HCT116 (cell line): Measurements from ENCODE around the gene CHCHD3.

ENCODE experiments used
- CBX3 ChIP-seq: IDR thresholded peaks from 2 replicates; pipeline ENCODE4 v1.6.1; 2012; ENCODE audit warnings: low read depth
- CEBPB ChIP-seq: IDR thresholded peaks from 2 replicates; pipeline ENCODE4 v1.6.1; 2012; ENCODE audit warnings: low read depth
- CTCF ChIP-seq, 3 experiments: fragments of 200-600 bp in 1 of 3; sonication (generic) in 1 of 3; IDR thresholded peaks in 2 of 3; conservative IDR thresholded peaks in 1 of 3; 2 replicates each; pipeline ENCODE4 v1.5.1; 2012 to 2017; ENCODE audit warnings: low read depth in 2 of 3, low read length in 2 of 3, antibody characterized with exemption in 1 of 3, borderline replicate concordance in 1 of 3, control low read depth in 1 of 3, mild to moderate bottlenecking in 1 of 3, mixed read lengths in 1 of 3, mixed run types in 1 of 3, moderate library complexity in 1 of 3; ENCODE audit not compliant: insufficient read depth in 1 of 3
- EGR1 ChIP-seq: IDR thresholded peaks from 2 replicates; pipeline ENCODE4 v1.6.1; 2012; ENCODE audit warnings: low read depth
- EZH2 ChIP-seq: fragments of 200-600 bp; sonication (generic); IDR thresholded peaks from 2 replicates; pipeline ENCODE4 v1.6.1; 2017; ENCODE audit warnings: antibody characterized with exemption, mixed run types
- EZH2phosphoT487 ChIP-seq: fragments of 200-600 bp; IDR thresholded peaks from 2 replicates; pipeline ENCODE4 v1.6.1; 2018; ENCODE audit warnings: antibody characterized with exemption, borderline replicate concordance
- MAX ChIP-seq: IDR thresholded peaks from 2 replicates; pipeline ENCODE4 v1.6.1; 2012
- POLR2A ChIP-seq: IDR thresholded peaks from 2 replicates; pipeline ENCODE4 v1.7.0; 2011; ENCODE audit warnings: borderline replicate concordance; ENCODE audit not compliant: insufficient read depth, insufficient read length; ENCODE audit errors: extremely low read depth
- POLR2AphosphoS5 ChIP-seq: IDR thresholded peaks from 2 replicates; pipeline ENCODE4 v1.6.1; 2011; ENCODE audit warnings: mild to moderate bottlenecking, low read depth, low read length, moderate library complexity
- SIN3A ChIP-seq: IDR thresholded peaks from 2 replicates; pipeline ENCODE4 v1.6.1; 2012; ENCODE audit warnings: low read depth
- SP1 ChIP-seq: IDR thresholded peaks from 2 replicates; pipeline ENCODE4 v1.6.1; 2012; ENCODE audit warnings: low read depth
- SRF ChIP-seq: IDR thresholded peaks from 2 replicates; pipeline ENCODE4 v1.6.1; 2012; ENCODE audit warnings: low read depth
- YY1 ChIP-seq: IDR thresholded peaks from 2 replicates; pipeline ENCODE4 v1.6.1; 2011; ENCODE audit warnings: low read length, low read depth, moderate library complexity, mild to moderate bottlenecking; ENCODE audit not compliant: insufficient replicate concordance; ENCODE audit errors: extremely low read depth

GRCh38 chr7:132819648-132820047 is 262.2 kb downstream of the CHCHD3 start:
- TF ChIP-seq POLR2A (no peak), CTCF (IDR thresholded peaks at IDR 0.05 in 2 of 3, conservative IDR thresholded peaks at IDR 0.05 in 1 of 3; ENCODE audit: borderline replicate concordance in 1 of 3, insufficient read depth in 1 of 3, low read depth in 2 of 3, low read length in 2 of 3) (no peak), EGR1 (no peak), POLR2AphosphoS5 (no peak), MAX (no peak), EZH2 (no peak), CBX3 (no peak), SP1 (no peak), SRF (no peak), SIN3A (no peak), CEBPB (no peak), YY1 (no peak), EZH2phosphoT487 (no peak)
